ENCODE measurements around the gene DIP2A.

Gene DIP2A

DNA sequence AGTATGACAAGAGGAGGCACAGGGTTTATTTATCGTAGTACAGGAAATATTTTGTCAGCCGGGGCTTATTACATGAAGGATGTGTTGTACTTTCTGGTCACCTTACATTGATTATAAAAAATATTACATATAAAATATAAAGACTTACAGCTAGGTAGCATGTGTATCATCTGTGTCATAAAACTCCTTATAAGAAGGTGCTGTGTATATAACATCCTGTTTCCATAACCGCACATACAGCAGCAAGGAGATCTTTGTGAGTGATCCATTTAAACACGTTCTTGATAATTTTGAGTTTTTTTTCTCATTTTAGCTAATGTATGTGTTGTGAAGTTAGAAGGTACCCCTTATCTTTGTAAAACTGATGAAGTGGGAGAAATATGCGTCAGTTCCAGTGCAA is 86.1 kb downstream of the DIP2A start:
- H3K9me3 Mint-ChIP-seq: peaks cover 4% of the 10 kb centered on the region
- DNase-seq: no peak
- TF ChIP-seq, protein P1, sequence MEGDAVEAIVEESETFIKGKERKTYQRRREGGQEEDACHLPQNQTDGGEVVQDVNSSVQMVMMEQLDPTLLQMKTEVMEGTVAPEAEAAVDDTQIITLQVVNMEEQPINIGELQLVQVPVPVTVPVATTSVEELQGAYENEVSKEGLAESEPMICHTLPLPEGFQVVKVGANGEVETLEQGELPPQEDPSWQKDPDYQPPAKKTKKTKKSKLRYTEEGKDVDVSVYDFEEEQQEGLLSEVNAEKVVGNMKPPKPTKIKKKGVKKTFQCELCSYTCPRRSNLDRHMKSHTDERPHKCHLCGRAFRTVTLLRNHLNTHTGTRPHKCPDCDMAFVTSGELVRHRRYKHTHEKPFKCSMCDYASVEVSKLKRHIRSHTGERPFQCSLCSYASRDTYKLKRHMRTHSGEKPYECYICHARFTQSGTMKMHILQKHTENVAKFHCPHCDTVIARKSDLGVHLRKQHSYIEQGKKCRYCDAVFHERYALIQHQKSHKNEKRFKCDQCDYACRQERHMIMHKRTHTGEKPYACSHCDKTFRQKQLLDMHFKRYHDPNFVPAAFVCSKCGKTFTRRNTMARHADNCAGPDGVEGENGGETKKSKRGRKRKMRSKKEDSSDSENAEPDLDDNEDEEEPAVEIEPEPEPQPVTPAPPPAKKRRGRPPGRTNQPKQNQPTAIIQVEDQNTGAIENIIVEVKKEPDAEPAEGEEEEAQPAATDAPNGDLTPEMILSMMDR (IDR thresholded peaks at IDR 0.05): no peak
- peaks cover 15% of the 10 kb centered on the region for H3K4me1 Mint-ChIP-seq
- peaks cover 50% of the 10 kb centered on the region for H3K36me3 Mint-ChIP-seq (ENCODE audit: low read depth)
- H3K27me3 Mint-ChIP-seq (ENCODE audit: low read depth, poor library complexity): no peaks in the 10 kb centered on the region
- no peak overlapping the region for H3K27ac Mint-ChIP-seq
- H3K4me3 Mint-ChIP-seq: no peak overlapping the region

GRCh38 chr21:46545363-46545762 is 86.7 kb downstream of the DIP2A start:
- TF ChIP-seq, protein P1 (IDR thresholded peaks at IDR 0.05): no peak
- DNase-seq: no peak
- peaks cover 4% of the 10 kb centered on the region for H3K9me3 Mint-ChIP-seq
- peaks cover 15% of the 10 kb centered on the region for H3K4me1 Mint-ChIP-seq
- no peak overlapping the region for H3K27ac Mint-ChIP-seq
- H3K36me3 Mint-ChIP-seq (ENCODE audit: low read depth): peaks cover 54% of the 10 kb centered on the region
- no peaks in the 10 kb centered on the region for H3K27me3 Mint-ChIP-seq (ENCODE audit: low read depth, poor library complexity)
- H3K4me3 Mint-ChIP-seq: no peak overlapping the region

GRCh38 chr21:46545911-46546310 is 87.2 kb downstream of the DIP2A start:
- Mint-ChIP-seq H3K27ac (no peak overlapping the region), H3K9me3 (peaks cover 4% of the 10 kb centered on the region), H3K27me3 (ENCODE audit: low read depth, poor library complexity) (no peaks in the 10 kb centered on the region), H3K4me3 (no peak overlapping the region), H3K4me1 (peaks cover 15% of the 10 kb centered on the region), H3K36me3 (ENCODE audit: low read depth) (peaks cover 59% of the 10 kb centered on the region)
- TF ChIP-seq, protein P1 (IDR thresholded peaks at IDR 0.05): no peak
- no peak for DNase-seq

GRCh38 chr21:46546799-46547198 is 88.1 kb downstream of the DIP2A start:
- peaks cover 4% of the 10 kb centered on the region for H3K9me3 Mint-ChIP-seq
- no peak overlapping the region for H3K27ac Mint-ChIP-seq
- peaks cover 62% of the 10 kb centered on the region for H3K36me3 Mint-ChIP-seq (ENCODE audit: low read depth)
- no peak for DNase-seq
- H3K4me1 Mint-ChIP-seq: peaks cover 15% of the 10 kb centered on the region
- TF ChIP-seq, protein P1 (IDR thresholded peaks at IDR 0.05): no peak
- no peaks in the 10 kb centered on the region for H3K27me3 Mint-ChIP-seq (ENCODE audit: low read depth, poor library complexity)
- no peak overlapping the region for H3K4me3 Mint-ChIP-seq

DNA sequence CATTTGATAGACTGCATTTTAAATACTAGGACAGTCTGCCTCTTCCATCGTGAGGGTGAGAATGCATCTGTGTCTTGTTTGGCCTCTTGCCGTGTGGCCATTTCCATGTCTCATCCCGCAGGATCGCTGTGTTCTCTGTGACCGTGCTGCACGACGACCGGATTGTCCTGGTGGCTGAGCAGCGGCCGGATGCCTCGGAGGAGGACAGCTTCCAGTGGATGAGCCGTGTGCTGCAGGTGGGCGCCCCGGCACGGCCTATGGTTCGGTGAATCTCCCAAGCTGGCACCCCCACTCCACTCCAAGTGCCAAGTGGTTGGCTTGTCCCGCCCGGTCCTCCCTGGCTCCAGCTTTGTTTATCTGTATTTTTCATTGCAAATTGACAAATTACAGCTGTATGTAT is 91.0 kb downstream of the DIP2A start:
- no peaks in the 10 kb centered on the region for H3K27me3 Mint-ChIP-seq (ENCODE audit: low read depth, poor library complexity)
- no peak overlapping the region for H3K27ac Mint-ChIP-seq
- TF ChIP-seq, protein P1 (IDR thresholded peaks at IDR 0.05): no peak
- DNase-seq: no peak
- H3K9me3 Mint-ChIP-seq: peaks cover 4% of the 10 kb centered on the region
- no peaks in the 10 kb centered on the region for H3K4me1 Mint-ChIP-seq
- H3K4me3 Mint-ChIP-seq: no peak overlapping the region
- H3K36me3 Mint-ChIP-seq (ENCODE audit: low read depth): peaks cover 50% of the 10 kb centered on the region

DNA sequence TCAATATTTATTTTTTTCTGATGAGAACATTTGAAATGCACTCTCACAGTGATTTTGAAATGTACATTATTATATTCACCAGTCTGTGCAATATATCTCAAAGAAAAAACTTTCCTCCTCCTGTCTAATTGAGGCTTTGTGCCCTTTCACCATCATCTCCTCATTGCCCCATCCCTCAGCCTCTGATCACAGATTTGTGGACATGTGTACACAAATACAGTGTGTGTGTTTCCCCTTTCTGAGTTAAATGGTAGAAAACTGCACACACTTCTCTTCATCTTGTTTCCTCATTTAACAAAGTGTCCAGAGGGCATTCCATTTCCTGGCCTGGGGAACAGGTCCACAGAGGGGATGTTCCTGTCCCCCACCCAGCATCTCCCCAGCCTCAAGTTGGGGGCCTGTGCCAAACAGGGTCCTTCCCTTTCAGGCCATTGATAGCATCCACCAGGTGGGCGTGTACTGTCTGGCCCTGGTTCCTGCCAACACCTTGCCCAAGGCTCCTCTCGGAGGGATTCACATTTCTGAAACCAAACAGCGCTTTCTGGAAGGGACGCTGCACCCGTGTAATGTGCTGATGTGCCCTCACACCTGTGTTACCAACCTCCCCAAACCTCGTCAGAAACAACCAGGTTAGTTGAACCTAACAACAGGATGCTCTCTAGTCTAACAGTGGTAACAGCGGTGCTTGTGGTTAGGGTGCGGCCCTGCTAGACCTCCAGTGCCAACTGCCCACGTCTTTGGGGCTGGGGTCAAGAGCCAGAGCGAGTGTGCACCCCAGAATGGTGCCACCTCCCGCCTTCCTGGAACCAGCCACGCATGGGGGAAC is 91.6 kb downstream of the DIP2A start:
- Mint-ChIP-seq H3K27me3 (ENCODE audit: low read depth, poor library complexity) (no peaks in the 10 kb centered on the region), H3K36me3 (ENCODE audit: low read depth) (peaks cover 45% of the 10 kb centered on the region), H3K4me3 (no peak overlapping the region), H3K9me3 (peaks cover 4% of the 10 kb centered on the region), H3K27ac (no peak overlapping the region), H3K4me1 (no peaks in the 10 kb centered on the region)
- TF ChIP-seq, protein P1 (IDR thresholded peaks at IDR 0.05): no peak
- DNase-seq: no peak

All from nephron progenitor cell (in vitro differentiated cells).